ENCODE results near the gene SPDYE4. TPM values are rescaled to one million over a fixed set of nuclear protein-coding genes. Genes with fewer than 3 reads are reported as not detected.

SPDYE4 gene
- total RNA-seq, 1 donor from 2014 or later, result not detected

DNA sequence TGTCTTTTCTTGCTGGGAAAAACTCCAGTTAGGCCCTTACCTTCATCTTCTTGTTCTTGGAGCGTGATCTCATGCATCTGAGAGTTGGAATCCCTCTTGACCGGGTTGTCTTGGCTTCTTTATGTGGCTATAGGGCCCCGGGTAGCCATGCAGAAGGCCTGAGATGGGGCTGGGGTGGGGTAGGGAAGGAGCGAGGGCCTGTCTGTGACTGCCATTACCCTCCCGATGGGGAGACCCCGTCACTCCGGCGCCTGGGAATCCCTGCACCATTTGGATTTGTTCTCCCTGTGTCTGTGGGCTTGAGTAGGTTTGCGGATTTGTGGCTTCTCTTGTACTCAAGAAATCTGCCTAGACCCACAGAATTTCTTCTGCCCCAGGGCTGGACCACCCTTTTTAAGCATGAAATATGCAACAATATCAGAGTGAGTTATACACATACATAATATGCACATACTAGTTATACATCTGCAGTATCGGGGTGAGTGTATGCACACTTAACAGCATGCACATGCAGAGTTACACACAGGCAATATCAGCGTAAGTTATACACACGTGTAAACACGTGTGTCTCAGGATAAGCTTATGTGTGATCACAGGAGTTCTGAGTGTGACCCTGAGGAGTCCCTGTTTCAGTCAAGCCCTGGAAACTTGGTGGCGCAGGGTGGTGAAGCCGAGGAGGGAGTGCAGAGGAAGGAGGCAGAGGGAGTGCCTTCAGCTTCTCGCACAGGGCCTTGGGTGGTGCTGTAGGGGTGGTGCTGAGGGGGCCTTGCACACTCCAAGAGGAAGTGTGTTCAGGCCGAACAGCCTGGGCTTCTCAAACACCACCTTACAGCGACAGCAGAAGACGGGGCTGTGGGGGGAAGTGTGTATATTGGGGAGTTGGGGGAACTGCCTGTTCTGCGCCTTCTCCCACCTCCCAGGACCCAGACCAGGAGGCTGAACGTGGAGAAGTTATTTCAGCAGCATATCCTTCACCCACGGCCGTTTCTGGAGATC is 32.2 kb downstream of the SPDYE4 start:
- H3K36me3 ChIP-seq, result no peaks in the 10 kb centered on the region
- H3K9me3 ChIP-seq, result no peaks in the 10 kb centered on the region
- peaks cover 15% of the 10 kb centered on the region for H3K4me1 ChIP-seq
- ATAC-seq, result peak; percentile 65
- H3K27me3 ChIP-seq, result no peaks in the 10 kb centered on the region
- TF ChIP-seq, protein P1, sequence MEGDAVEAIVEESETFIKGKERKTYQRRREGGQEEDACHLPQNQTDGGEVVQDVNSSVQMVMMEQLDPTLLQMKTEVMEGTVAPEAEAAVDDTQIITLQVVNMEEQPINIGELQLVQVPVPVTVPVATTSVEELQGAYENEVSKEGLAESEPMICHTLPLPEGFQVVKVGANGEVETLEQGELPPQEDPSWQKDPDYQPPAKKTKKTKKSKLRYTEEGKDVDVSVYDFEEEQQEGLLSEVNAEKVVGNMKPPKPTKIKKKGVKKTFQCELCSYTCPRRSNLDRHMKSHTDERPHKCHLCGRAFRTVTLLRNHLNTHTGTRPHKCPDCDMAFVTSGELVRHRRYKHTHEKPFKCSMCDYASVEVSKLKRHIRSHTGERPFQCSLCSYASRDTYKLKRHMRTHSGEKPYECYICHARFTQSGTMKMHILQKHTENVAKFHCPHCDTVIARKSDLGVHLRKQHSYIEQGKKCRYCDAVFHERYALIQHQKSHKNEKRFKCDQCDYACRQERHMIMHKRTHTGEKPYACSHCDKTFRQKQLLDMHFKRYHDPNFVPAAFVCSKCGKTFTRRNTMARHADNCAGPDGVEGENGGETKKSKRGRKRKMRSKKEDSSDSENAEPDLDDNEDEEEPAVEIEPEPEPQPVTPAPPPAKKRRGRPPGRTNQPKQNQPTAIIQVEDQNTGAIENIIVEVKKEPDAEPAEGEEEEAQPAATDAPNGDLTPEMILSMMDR (IDR thresholded peaks at IDR 0.05), result no peak
- H3K27ac ChIP-seq, result peak overlapping the region; percentile 55
- no peak for DNase-seq
- intact Hi-C loops (cut with DNase I), result no loop called here
- no peak overlapping the region for H3K4me3 ChIP-seq

- no peak overlapping the region for H3K4me3 ChIP-seq
- TF ChIP-seq, protein P1 (IDR thresholded peaks at IDR 0.05), result no peak
- H3K27me3 ChIP-seq, result no peaks in the 10 kb centered on the region
- H3K9me3 ChIP-seq, result no peaks in the 10 kb centered on the region
- peak; percentile 81 for ATAC-seq
- H3K4me1 ChIP-seq, result peaks cover 15% of the 10 kb centered on the region
- H3K27ac ChIP-seq, result no peak overlapping the region
- H3K36me3 ChIP-seq, result no peaks in the 10 kb centered on the region
- intact Hi-C loops (cut with DNase I), result no loop called here
- DNase-seq, result peak; percentile 83
Measured at GRCh38 chr17:8724451-8724850, 33.9 kb downstream of the SPDYE4 start.

DNA sequence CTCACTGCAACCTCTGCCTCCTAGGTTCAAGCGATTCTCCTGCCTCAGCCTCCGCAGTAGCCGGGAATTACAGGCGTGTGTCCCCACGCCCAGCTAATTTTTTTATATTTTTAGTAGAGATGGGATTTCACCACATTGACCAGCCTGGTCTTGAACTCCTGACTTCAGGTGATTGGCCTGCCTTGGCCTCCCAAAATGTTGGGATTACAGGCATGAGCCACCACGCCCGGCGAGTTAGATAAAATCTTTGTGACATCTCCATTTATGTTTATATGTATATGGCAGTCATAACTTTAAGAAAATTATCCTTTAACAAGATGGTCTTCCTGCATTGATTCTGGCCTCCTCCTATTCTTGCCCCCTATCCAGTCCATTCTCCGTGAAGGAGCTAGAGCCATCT is 37.8 kb downstream of the SPDYE4 start:
- DNase-seq, result peak; percentile 5
- Histone ChIP-seq H3K4me3 (no peak overlapping the region), H3K27me3 (no peaks in the 10 kb centered on the region), H3K4me1 (peaks cover 3% of the 10 kb centered on the region), H3K9me3 (no peaks in the 10 kb centered on the region), H3K27ac (no peak overlapping the region), H3K36me3 (no peaks in the 10 kb centered on the region)
- intact Hi-C loops (cut with DNase I), result no loop called here
- TF ChIP-seq, protein P1 (IDR thresholded peaks at IDR 0.05), result no peak
- ATAC-seq, result no peak

DNA sequence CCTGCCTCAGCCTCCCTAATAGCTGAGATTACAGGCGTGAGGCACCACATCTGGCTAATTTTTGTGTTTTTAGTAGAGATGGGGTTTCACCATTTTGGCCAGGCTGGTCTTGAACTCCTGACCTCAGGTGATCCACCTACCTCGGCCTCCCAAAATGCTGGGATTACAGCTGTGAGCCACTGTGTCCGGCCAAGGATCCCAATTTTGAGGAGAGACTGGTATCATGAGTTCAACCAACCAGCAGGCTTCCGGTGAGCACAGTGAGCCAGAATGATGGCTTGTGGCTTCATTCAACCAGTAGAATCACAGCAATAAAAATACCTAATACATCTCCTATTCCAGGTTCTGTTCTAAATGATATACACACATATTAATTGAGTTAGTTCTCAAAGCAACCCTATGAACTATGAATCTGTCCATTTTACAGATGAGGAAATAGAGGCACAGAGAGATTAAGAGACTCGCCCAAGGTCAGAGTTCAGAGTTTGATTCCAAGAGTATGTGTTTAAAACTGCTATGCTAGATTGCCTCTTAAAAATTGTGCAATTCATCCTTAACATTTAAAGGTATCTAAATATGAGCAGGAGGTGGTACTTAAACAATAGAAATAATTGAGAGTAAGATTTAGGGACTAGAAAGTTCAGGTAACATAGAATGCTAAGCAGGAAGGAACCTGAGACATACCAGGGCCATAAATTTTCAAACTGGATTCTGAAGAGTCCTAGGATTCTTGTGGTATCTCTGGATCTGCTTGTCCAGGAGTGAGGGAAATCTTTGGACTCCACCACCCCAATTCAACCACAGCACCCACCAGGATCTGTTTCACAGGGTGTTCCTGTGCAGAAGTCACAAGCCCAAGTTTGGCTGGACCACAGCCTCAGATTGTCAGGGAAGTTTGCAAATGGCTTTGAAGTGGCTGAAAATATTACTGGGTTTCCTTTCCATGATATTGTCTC is 38.8 kb downstream of the SPDYE4 start:
- H3K4me3 ChIP-seq, result no peak overlapping the region
- ATAC-seq, result no peak
- H3K27ac ChIP-seq, result no peak overlapping the region
- no peaks in the 10 kb centered on the region for H3K27me3 ChIP-seq
- intact Hi-C loops (cut with DNase I), result no loop called here
- H3K36me3 ChIP-seq, result no peaks in the 10 kb centered on the region
- peak; percentile 19 for DNase-seq
- H3K9me3 ChIP-seq, result no peaks in the 10 kb centered on the region
- H3K4me1 ChIP-seq, result peaks cover under 1% of the 10 kb centered on the region
- TF ChIP-seq, protein P1 (IDR thresholded peaks at IDR 0.05), result no peak

- no peaks in the 10 kb centered on the region for H3K4me1 ChIP-seq
- no peaks in the 10 kb centered on the region for H3K36me3 ChIP-seq
- peak; percentile 53 for DNase-seq
- TF ChIP-seq, protein P1 (IDR thresholded peaks at IDR 0.05), result no peak
- H3K27ac ChIP-seq, result no peak overlapping the region
- no peaks in the 10 kb centered on the region for H3K27me3 ChIP-seq
- ATAC-seq, result no peak
- intact Hi-C loops (cut with DNase I), result no loop called here
- no peaks in the 10 kb centered on the region for H3K9me3 ChIP-seq
- H3K4me3 ChIP-seq, result no peak overlapping the region
Measured at GRCh38 chr17:8718001-8718563, 40.3 kb downstream of the SPDYE4 start.
